K562 (cell line): Measurements from ENCODE around the gene ABCB9. TPM values are rescaled to one million over a fixed set of nuclear protein-coding genes. Genes with fewer than 3 reads are reported as not detected.

Experiments
- ARID2 ChIP-seq: fragments of 450-650 bp; IDR thresholded peaks from 2 replicates; pipeline ENCODE4 v1.6.1; 2017; ENCODE audit warnings: antibody characterized with exemption, mild to moderate bottlenecking
- ARNT ChIP-seq, 2 experiments: fragments of 450-650 bp; IDR thresholded peaks; 2 replicates each; pipeline ENCODE4 v1.6.1; 2016; ENCODE audit warnings: mild to moderate bottlenecking in 1 of 2
- BCL6 ChIP-seq: fragments of 250-450 bp; sonication (Bioruptor Pico); IDR thresholded peaks from 2 replicates; pipeline ENCODE4 v1.4.0; 2020
- CBX5 ChIP-seq: IDR thresholded peaks from 2 replicates; pipeline ENCODE4 v1.6.1; 2014; ENCODE audit warnings: low read depth, borderline replicate concordance
- COPS2 ChIP-seq: fragments of 450-650 bp; conservative IDR thresholded peaks from 2 replicates; pipeline ENCODE4 v1.6.1; 2016; ENCODE audit warnings: mild to moderate bottlenecking, moderate library complexity
- CREB1 ChIP-seq, 2 experiments: sonication (generic) in 1 of 2; formaldehyde crosslinking in 1 of 2; IDR thresholded peaks; 2 replicates each; pipeline versions ENCODE4 v1.6.1 to v1.8.0; 2012 to 2022; ENCODE audit warnings: inconsistent platforms in 1 of 2, mild to moderate bottlenecking in 1 of 2, missing genetic modification reagents in 1 of 2, moderate library complexity in 1 of 2
- DACH1 ChIP-seq: fragments of 450-650 bp; IDR thresholded peaks from 2 replicates; pipeline ENCODE4 v1.6.1; 2018; ENCODE audit not compliant: partially characterized antibody
- DIDO1 ChIP-seq: fragments of 450-650 bp; IDR thresholded peaks from 2 replicates; pipeline ENCODE4 v1.6.1; 2016; ENCODE audit warnings: low read depth, missing biosample characterization, missing genetic modification characterization
- ELF1 ChIP-seq: fragments of 200-800 bp; sonication (Bioruptor generic); IDR thresholded peaks from 2 replicates; pipeline ENCODE4 v1.6.1; 2016; ENCODE audit warnings: missing genetic modification characterization, missing compliant biosample characterization
- GABPB1 ChIP-seq: sonication (generic); formaldehyde crosslinking; IDR thresholded peaks from 2 replicates; pipeline ENCODE4 v1.8.0; 2022; ENCODE audit warnings: mild to moderate bottlenecking, missing genetic modification reagents
- HMGXB4 ChIP-seq: sonication (generic); formaldehyde crosslinking; IDR thresholded peaks from 2 replicates; pipeline ENCODE4 v1.8.1; 2023; ENCODE audit warnings: mild to moderate bottlenecking, missing genetic modification reagents
- KDM5B ChIP-seq: fragments of 200-600 bp; sonication (generic); IDR thresholded peaks from 2 replicates; pipeline ENCODE4 v1.6.1; 2012; ENCODE audit warnings: low read depth, mild to moderate bottlenecking, moderate library complexity, low read length, control low read depth, inconsistent platforms; ENCODE audit not compliant: insufficient replicate concordance
- MEF2A ChIP-seq: IDR thresholded peaks from 2 replicates; pipeline ENCODE4 v1.6.1; 2011; ENCODE audit warnings: low read depth, mild to moderate bottlenecking, low read length, moderate library complexity; ENCODE audit not compliant: control insufficient read depth
- NCOA1 ChIP-seq: fragments of 450-650 bp; IDR thresholded peaks from 2 replicates; pipeline ENCODE4 v1.6.1; 2016; ENCODE audit warnings: low read depth
- PHTF2 ChIP-seq: fragments of 250-450 bp; sonication (Bioruptor Pico); IDR thresholded peaks from 2 replicates; pipeline ENCODE4 v1.5.0; 2021; ENCODE audit warnings: mild to moderate bottlenecking
- POLR2G ChIP-seq: fragments of 200-400 bp; formaldehyde crosslinking; IDR thresholded peaks from 2 replicates; pipeline ENCODE4 v1.6.1; 2017; ENCODE audit warnings: low read depth, mild to moderate bottlenecking, antibody characterized with exemption, low read length, moderate library complexity
- STAT5B ChIP-seq: fragments of 250-450 bp; sonication (Bioruptor Pico); IDR thresholded peaks from 2 replicates; pipeline ENCODE4 v1.8.0; 2021; ENCODE audit warnings: mild to moderate bottlenecking, inconsistent platforms
- TOE1 ChIP-seq, 2 experiments: fragments of 450-650 bp in 1 of 2; sonication (generic) in 1 of 2; formaldehyde crosslinking in 1 of 2; IDR thresholded peaks; 2 replicates each; pipeline versions ENCODE4 v1.7.1 to v1.8.0; 2016 to 2022; ENCODE audit warnings: borderline replicate concordance in 2 of 2, mild to moderate bottlenecking in 2 of 2, antibody characterized with exemption in 1 of 2, inconsistent platforms in 1 of 2, low read depth in 1 of 2, missing genetic modification reagents in 1 of 2, moderate library complexity in 1 of 2
- USF1 ChIP-seq: sonication (generic); formaldehyde crosslinking; IDR thresholded peaks from 2 replicates; pipeline ENCODE4 v1.9.0; 2022; ENCODE audit warnings: mild to moderate bottlenecking, missing genetic modification reagents
- ZNF263 ChIP-seq: sonication (generic); formaldehyde crosslinking; IDR thresholded peaks from 2 replicates; pipeline ENCODE4 v1.8.0; 2022; ENCODE audit warnings: mild to moderate bottlenecking, missing genetic modification reagents, borderline replicate concordance
- ZNF277 ChIP-seq: fragments of 250-450 bp; sonication (Bioruptor Pico); IDR thresholded peaks from 2 replicates; pipeline ENCODE4 v1.8.0; 2022; ENCODE audit warnings: inconsistent platforms, mild to moderate bottlenecking, moderate library complexity, borderline replicate concordance
- ZNF639 ChIP-seq, 2 experiments: fragments of 200-800 bp in 1 of 2; sonication (Bioruptor generic) in 1 of 2; sonication (generic) in 1 of 2; formaldehyde crosslinking in 1 of 2; IDR thresholded peaks in 1 of 2; conservative IDR thresholded peaks in 1 of 2; 2 replicates each; pipeline versions ENCODE4 v1.5.0 to v1.6.1; 2016 to 2020; ENCODE audit warnings: missing compliant biosample characterization in 1 of 2, missing genetic modification characterization in 1 of 2, missing genetic modification reagents in 1 of 2
- ZNF644 ChIP-seq: fragments of 200-800 bp; sonication (Bioruptor generic); IDR thresholded peaks from 2 replicates; pipeline ENCODE4 v1.6.1; 2016; ENCODE audit warnings: low read depth, missing genetic modification characterization, missing compliant biosample characterization
- polyA plus RNA-seq, 8 experiments: library from polyadenylated mRNA; depleted of rRNA in 4 of 8; stranded (reverse) in 5 of 8; unstranded in 3 of 8; fragments of >200 nt; fragmentation: Nextera tagmentation in 2 of 8; fragmentation: Illumina TruSeq in 1 of 8; extraction: Ambion mirVana in 2 of 8; extraction: Trizol in 1 of 8; gene quantifications; 2 replicates each; pipeline versions ENCODE4 v1.2.1 to v1.2.3, GENCODE V29; 2011 to 2014; ENCODE audit warnings: inconsistent platforms in 1 of 8, missing spikeins in 1 of 8
- total RNA-seq, 7 experiments: library from RNA; depleted of rRNA in 6 of 7; stranded (reverse); fragments of >200 nt in 6 of 7; fragmentation: Illumina TruSeq in 2 of 7; extraction: Trizol in 2 of 7; gene quantifications; 2 replicates each; pipeline versions ENCODE4 v1.2.1 to v1.2.3, GENCODE V29; 2011 to 2021; ENCODE audit warnings: low replicate concordance in 1 of 7

The ABCB9 gene
- total and polyA plus RNA-seq, 9 of the 15 experiments (the other 6 are each of a cell fraction or from before 2014, with no cell fraction given): 0.20 to 12.6 (median 6.2) TPM

GRCh38 chr12:122974274-122974891 lies 8.1 kb upstream of the ABCB9 start (continued):
- TF ChIP-seq PHTF2 (no peak), GABPB1 (CRISPR knock-in tag) (peak; percentile 100), DACH1 (no peak), ZNF263 (CRISPR knock-in tag) (peak; percentile 25; the same call in 1 of the 2 replicates), CREB1 (IDR thresholded peaks at IDR 0.05) (0 out of 2 replicates have a peak, but pooled peaks have one; percentile 25), CREB1 (CRISPR knock-in tag; IDR thresholded peaks at IDR 0.05) (peak; percentile 40), ELF1 (tag) (peak; percentile 77), COPS2 (no peak), MEF2A (peak; percentile 36; the same call in 1 of the 2 replicates), STAT5B (CRISPR knock-in tag) (no peak), ARID2 (no peak), HMGXB4 (CRISPR knock-in tag) (no peak; the same call in 1 of the 2 replicates), KDM5B (peak; percentile 47), BCL6 (CRISPR knock-in tag) (no peak), USF1 (CRISPR knock-in tag) (peak; percentile 57), ZNF639 (CRISPR knock-in tag; conservative IDR thresholded peaks at IDR 0.05 in 1 of 2, IDR thresholded peaks at IDR 0.05 in 1 of 2) (peak in 1 of 2 experiments; percentile 83; a peak in 2 of 4 replicates), POLR2G (no peak), NCOA1 (peak; percentile 95), TOE1 (IDR thresholded peaks at IDR 0.05; ENCODE audit: borderline replicate concordance) (no peak), TOE1 (CRISPR knock-in tag; IDR thresholded peaks at IDR 0.05; ENCODE audit: borderline replicate concordance, low read depth) (no peak), DIDO1 (tag) (no peak), ZNF644 (tag) (no peak), CBX5 (no peak), ARNT (IDR thresholded peaks at IDR 0.05) (0 out of 4 replicates have a peak, but pooled peaks of 1 of the 2 experiments have one; percentile 63), ZNF277 (CRISPR knock-in tag) (no peak)
